Glomerular endothelial cell (primary cell): ENCODE measurements around the gene SPEG. TPM values are rescaled to one million over a fixed set of nuclear protein-coding genes. Genes with fewer than 3 reads are reported as not detected.

ENCODE experiments used
- DNase-seq: peaks from one replicate; pipeline ENCODE4 v3.0.0-alpha.2; 2011; ENCODE audit warnings: low read depth, low spot score; ENCODE audit errors: extremely low read depth
- total RNA-seq: library from RNA; depleted of rRNA; stranded (reverse); fragments of >200 nt; gene quantifications from 2 replicates; pipeline ENCODE4 v1.2.3, GENCODE V29; 2015

The SPEG gene
- total RNA-seq, 1 donor from 2014 or later, result 1.7 TPM

DNA sequence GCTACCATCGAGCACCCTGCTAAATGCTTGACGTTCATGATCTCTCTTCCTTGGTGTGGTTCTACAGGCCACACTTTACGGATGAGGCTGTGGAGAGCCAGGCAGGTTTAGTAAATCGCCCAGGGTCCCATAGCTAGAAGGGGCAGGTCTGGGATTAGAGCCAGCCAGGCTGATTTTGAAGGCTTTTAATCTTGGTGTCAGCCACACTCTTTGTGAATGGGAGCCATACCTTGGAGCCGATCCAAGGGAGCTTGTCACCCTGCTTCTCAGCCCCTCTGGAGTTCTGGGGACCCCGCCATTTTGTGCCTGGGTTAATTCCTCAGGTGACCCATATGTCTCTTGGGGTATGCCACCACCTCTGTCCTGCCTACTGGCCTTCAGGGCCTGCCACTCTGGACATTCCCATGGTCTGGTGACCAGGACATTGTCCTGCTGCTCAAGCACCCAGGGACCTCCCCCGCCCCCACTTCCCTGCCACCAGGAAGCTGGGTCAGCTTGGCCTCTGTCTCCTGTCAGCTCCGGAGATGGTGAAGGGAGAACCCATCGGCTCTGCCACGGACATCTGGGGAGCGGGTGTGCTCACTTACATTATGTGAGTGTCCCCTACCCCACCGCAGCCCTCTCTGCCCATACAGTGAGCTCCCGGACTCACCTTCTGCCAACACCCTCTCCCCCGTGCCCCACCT is 56.8 kb downstream of the SPEG start:
- DNase-seq, result no peak

DNA sequence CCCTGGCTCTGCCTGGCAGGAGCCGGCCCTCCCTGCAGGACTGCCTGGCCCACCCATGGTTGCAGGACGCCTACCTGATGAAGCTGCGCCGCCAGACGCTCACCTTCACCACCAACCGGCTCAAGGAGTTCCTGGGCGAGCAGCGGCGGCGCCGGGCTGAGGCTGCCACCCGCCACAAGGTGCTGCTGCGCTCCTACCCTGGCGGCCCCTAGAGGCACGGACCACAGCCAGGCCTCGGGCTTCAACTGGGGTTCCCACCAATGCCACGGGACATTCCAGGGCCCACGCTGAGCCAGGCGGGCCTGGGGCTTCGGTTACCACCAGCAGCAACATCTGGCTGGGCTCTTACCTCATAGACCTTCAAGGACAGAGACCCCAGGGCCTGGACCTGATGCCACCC is 57.9 kb downstream of the SPEG start:
- DNase-seq, result no peak

DNA sequence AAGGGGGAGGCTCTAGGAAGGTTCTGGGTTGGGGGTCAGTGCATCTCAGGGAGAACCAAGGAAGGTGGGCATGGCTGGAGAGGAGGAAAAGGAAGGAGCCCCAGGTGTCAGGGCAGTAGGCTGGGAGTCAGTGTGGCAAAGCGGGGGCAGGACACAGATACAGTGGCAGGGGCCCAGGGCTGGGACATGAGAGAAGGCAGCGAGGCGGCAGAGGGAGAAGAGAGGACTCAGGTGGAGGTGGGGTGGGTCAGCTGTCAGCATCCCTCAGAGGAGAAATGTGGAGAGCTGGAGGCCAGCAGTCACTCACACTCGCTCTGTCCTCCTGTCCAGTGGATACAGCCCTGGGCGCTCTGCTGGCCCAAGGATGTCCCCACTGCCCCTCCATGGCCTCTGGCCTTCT is 58.4 kb downstream of the SPEG start:
- DNase-seq, result no peak

DNA sequence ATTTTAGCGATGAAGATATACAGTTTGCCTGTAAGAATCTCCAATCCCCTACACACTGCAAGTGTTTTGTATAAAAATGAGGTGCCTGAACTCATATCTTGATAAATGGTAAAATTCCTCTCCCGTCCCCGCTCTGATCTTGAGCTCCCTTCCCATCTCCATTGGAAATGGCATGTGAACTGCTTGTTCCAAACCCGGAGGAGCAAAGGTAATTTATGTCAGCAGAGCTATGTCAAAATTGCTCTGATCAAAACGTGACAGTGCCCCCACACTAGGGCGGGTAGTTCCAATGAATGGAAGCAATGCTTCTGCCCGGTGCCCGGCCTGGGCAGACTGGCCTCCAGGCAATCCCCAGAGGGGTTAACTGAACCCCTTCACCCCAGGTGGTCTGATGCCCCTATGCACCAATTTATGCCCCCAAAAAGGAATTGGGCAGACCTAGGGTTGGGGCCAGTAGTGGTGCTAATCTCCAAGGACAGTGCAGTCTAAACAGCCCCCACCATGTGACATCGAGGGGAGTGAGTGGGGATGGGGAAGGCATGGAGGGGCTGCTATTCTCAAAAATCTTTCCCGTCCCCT is 60.4 kb downstream of the SPEG start:
- DNase-seq, result no peak

DNA sequence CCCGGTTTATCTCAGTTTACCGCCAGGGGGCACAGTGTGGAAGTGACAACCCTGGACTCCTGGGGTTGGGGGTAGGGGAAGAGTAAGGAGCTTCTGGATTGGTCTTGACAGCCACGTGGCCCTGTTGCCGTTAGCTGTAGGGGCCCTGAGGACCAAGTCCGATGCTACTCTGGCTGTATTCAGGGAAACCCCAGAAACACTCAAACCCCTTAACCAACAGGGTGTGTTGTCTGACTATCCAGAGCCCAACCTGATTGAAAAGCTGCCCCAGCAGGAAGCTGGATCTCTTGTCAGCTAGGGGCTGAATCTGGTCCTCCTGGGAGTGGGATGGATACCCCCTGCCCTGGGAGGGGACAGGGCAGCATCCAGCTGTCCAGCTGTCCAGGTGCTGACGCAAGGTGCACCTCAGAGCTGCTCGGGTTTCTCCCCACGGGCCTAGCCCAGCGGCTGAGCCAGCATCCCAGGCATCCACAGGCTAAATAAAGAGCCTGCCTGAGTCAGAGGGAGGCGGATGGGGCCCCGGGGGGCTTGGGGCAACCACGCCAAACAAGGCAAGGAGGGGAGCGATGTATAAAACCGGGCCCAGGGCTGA is 61.0 kb downstream of the SPEG start:
- no peak for DNase-seq

DNA sequence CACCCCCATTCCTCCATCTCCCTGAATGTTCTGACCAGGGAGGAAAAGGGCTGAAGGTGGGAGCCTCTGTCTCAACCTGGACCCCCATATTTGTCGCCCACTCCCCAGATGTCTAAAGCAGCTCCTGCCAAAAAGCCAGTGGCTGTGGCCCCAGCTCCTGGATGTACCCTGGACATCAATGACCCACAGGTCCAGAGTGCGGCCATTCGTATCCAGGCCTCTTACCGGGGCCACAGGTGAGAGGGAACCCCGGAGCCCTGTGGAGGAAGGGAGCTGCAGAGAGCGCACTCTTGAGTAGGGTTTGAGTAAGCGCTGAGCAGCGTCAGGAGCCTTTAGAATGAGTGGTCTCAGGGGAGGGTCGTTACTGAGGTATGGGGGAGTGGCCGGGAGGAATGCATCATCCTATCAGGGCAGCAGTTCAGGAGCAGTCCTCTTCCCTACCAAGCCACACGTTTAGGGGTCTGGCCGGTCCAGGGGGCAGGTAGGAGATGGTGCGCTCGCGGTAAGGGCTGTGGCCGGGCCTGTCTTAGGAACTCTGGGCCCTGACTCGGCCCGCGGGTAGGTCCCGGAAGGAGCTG is 61.7 kb downstream of the SPEG start:
- DNase-seq, result no peak

DNA sequence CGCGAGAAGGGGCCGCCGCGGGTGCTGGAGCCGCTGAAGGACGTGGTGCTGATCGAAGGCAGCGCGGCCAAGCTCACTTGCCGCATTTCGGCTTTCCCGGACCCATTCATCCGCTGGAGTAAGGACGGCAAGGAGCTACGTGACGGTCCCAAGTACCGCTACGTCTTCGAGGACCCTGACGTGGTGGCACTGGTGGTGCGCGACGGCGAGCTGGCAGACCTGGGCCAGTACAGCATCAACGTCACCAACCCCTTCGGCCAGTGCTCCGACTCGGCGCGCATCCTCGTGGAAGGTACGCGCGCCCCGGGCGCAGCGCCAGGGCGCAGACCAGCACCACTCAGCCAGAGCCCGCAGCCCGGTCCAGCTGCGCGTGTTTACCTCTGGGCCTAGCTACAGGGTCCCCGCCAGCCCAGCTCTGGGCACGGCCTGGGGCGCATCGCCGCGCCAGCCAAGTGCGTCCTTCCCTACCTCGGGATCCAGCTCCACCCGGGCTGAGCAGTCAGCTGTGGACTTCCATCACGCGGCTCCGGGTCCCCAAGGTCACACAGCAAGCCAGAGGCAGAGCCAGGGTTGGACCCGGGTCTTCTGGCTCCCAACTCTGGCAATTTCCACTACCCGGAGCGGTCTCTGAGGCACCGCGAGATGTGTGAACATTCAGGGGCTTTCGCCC is 62.3 kb downstream of the SPEG start:
- no peak for DNase-seq

DNA sequence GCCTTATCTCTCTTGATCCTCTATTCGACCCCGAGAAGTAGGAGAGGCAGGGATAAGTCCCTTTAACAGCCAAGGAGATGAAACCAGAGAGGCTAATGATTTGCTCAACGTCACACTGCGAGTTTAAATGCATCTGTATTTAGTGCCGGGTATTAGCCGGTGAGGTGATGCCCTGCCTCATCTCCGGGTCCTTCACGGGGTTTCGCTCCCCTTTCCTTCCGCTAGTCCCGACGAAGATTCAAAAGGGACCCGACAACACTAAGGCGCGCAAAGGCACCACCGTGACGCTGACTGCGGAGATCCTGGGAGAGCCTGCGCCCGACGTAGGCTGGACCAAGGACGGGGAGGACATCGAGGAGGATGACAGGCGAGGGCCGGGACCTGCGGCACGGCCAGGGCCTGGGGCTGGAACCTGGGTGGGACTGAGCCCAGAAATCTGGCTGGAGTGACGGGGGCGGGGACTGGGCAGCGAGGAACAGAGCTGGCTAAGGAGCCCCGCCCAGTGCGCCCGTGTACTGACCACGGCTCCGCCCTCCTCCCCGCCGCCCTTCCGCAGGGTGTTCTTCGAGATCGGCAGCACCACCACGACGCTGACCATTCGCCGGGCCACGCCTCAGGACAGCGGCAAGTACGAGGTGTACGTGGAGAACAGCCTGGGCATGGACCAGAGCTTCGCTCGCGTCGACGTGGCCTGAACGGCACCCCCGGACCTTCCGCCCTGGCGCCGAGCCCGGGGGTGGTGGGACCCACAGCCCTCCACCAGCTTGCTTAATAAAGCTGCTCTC is 63.0 kb downstream of the SPEG start:
- DNase-seq, result no peak

DNA sequence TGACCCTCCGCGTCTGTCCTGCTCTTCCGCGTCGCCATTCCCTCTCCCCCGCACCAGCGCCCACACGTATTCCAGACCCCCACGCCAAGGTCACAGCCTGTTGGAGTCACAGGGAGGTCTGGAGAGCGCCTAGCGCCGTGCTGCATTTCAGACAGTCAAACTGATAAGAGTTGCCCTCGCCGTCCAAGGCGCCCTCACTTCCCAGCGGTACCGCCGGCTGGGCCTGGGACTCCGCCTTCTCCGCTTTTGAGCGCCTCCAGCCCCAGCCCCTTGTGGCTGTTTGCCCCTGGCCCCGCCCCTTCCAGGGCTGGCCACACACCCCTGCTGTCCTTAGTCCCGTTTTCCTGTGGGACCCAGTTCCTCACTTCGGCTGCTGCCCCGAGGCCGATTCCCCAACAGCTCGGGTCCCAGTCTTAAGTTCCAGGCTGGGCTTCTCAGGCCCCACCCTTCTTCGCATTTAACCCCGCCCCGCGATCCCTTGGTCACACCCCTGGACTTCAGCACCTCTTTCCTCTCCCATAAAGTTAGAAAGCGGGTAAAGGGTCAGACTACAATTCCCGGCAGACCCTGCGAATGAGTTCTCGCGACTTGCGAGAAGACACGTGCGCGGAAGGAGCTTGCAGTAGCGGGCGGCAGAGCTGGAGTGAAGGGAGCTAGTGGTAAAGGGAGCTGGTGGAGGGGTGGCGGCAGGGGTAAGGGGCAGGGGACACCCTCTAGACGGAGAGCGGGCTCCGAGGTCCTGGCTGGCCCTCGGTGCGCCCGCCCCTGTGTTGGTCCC is 63.8 kb downstream of the SPEG start, which contains the start of gene GMPPA:
Gene GMPPA (plus strand): TSS at position 612 of the 778 bp plus-strand sequence. CDS start 1,085 bp downstream, outside the sequence.
- peak; percentile 94 for DNase-seq

DNA sequence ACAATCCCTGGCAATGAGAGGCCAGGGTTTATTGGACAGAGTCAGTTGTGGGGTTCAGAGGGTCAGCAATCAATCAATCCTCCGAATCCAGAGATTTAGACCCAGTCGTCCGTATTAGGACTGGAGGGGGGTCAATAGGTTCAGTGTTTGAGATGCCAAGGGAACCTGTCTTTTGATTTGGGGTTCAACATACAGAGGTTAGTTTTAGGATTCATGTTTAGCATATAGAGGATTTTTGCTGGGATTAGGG is 64.3 kb downstream of the SPEG start:
- no peak for DNase-seq

DNA sequence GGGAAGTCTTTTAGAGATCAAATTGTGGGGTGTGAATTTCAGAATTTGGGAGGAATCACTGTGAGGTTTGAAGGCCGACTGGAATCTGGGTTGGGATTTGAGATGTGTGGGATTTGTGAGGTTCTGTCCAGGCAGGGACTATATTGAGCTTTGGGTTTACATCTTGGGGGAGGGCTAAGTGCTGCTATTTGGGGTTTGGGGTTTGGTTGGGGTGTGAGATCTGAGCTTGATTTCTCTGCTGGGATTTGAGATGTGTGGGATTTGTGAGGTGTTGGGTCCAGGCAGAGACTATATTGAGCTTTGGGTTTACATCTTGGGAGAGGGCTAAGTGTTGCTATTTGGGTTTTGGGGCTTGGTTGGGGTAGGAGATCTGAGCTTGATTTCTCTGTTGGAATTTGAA is 64.9 kb downstream of the SPEG start:
- DNase-seq, result no peak

DNA sequence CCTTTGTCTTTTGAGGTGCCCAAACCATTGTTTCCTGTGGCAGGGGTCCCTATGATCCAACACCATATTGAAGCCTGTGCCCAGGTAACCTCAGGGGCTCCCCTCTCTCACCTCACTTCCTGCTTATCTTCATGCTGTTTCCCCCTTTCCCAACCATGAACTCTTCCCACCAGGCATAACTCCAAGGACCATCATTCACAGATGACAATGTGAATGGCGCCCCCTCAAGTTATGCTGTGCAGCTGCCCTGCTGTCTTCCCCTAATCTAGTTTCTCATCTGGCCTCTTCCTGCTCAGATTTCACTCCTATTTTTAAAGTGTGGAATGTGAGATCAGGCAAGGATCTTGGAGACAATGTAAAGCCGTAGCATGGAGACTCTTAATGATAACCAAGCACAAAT is 65.5 kb downstream of the SPEG start:
- DNase-seq, result no peak

DNA sequence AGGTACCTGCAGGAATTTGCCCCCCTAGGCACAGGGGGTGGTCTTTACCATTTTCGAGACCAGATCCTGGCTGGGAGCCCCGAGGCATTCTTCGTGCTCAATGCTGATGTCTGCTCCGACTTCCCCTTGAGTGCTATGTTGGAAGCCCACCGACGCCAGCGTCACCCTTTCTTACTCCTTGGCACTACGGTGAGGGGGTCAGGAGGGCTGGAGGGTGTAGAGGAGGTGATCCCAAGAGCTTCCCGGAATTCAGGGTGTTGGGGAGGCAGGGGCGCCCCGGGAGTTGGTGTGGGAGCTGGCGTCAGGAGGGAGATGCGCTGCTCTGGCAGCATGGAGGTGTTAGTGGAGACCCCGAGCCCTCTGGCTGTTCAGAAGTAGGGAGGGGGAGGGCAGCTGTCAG is 67.2 kb downstream of the SPEG start:
- no peak for DNase-seq

DNA sequence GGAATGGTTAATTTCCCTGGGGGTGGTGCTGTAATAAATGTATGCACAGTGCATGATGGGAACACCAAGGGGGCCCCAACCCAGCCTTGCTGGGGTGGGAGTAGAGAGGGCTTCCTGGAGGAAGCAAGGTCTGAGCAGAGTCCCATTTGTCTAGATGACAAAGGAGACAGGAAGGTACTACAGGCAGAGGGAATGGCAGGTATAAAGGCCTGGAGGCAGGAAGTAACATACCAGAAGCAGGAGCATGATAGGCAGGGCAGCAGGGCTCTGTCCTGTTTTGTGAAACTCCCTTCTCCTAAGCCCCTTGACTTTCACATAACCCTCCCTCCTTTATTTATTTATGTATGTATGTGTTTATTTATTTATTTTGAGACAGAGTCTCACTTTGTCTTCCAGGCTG is 68.0 kb downstream of the SPEG start:
- DNase-seq, result no peak

DNA sequence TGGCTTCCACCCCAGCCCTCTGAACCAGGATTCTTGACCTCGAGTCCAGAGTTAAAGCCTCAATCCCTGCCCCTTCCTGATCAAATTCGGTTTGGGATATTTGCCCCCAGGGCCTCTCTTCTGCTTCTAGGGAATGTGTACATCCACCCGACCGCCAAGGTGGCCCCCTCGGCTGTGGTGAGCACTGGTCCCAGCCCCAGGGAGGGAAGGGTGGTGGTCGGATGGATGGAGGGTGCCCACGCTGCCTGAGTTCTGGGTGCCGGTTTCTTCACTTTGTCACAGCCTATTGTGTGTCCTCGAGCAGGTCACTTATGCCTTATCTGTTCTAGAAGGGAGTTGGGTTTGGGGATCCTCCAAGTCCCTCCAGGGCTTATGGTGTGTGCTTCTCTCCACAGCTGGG is 70.9 kb downstream of the SPEG start:
- no peak for DNase-seq

DNA sequence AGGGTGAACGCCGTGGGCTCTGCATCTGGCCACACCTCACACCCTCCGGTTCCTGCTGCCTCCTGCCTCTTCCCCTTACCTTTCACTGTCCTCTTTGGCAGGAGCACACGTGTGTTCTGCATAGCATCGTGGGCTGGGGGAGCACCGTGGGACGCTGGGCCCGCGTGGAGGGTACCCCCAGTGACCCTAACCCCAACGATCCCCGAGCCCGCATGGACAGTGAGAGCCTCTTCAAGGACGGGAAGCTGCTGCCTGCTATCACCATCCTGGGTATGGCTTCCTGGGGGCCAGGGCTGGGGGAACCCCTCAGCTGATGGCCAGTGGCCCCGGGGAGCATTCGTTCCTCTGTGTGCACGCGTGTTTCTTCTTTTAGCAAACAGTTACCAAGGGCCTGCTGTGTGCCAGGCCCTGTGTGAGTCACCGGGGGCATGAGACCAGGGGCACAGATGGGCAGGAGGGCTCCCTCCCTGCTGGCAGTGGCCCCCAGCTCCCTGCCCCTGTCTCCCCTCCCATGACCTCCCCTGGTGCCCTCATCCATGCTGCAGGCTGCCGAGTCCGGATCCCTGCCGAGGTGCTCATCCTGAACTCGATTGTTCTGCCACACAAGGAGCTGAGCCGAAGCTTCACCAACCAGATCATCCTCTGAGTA is 71.6 kb downstream of the SPEG start:
- no peak for DNase-seq

DNA sequence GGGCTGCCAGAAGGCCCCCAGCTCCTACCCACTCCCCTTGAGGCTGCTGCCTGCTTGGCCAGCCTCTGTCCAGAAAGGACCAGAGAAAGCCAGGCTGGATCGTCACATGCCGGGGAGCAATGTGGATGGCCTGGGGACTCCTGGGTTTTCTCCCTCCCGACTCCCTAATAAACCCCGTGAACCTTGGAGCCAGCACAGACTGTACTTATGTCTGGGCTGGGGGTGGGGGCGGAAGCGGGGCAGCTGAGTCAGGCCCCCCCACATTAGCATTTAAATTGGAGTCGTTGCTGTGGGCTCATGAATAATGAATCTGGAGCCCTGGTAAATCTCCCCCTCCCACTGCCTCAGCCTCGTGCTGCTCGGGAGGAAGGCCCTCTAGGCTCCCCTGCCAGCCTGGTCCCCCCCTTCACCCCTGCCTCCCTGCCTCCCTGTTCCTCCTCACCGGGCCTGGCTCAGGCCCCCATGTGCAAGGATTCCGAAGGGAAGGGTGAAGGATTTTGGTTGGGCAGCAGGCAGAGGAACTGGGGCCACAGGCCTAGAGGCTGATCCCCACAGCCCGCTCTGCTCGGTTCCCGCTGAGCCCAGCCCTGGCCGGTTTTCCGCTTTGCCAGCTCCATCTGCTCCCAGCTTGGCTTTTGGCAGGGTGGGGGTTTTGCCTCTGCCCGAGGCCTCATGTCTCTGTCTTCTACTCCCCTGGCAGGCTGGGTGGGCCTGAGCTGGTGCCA is 72.3 kb downstream of the SPEG start:
- no peak for DNase-seq

DNA sequence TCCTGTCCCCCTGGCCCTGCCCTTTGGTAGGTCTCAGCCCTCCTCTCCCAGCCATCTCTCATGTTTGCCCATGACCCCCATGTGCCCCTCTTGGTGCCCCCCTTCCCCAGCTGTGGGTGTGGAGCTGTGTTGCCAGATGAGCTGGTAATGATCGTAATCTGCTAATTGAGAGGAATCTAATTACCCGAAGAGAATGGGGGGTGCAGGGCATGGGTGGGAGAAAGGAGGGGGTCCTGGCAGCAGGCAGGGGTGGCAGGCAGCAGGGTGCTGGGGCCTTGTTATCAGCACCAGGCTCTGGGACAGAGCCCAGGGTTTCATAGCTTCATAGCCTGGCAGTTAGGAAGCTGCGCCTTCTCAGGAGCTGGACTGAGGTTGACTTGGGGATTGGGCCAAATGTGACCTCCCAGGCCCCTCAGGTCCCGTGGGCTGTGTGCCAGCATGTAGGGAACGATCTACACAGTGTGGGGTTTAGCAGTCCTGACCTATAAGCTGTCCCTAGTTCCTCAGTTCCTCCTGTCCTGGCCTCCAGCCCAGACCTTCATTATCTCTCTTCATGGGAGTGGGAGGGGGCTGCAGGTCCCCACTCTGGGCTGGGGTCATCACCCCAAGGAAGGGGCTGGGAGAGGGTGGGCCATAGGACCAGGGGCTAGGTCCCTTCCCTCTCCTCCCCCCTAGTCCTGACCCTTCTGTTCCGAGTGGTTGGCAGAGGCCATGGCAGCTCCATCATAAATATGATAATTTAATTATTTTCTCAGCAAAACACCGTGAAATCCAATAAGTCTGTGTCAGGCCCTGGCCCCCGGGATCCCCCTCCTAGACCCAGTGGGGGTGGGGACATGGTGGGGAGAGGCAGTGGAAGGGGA is 73.2 kb downstream of the SPEG start:
- DNase-seq, result no peak
